Ishikawa (cell line): ENCODE measurements around the gene RASSF4.

Source experiments
- EP300 ChIP-seq: IDR thresholded peaks from 2 replicates; pipeline ENCODE4 v1.6.1; 2012; ENCODE audit warnings: borderline replicate concordance
- RAD21 ChIP-seq: IDR thresholded peaks from 2 replicates; pipeline ENCODE4 v1.6.1; 2012; ENCODE audit warnings: low read depth
- TAF1 ChIP-seq: IDR thresholded peaks from 2 replicates; pipeline ENCODE4 v1.6.1; 2012; ENCODE audit warnings: low read depth, mild to moderate bottlenecking
- TCF12 ChIP-seq: IDR thresholded peaks from 2 replicates; pipeline ENCODE4 v1.6.1; 2012; ENCODE audit warnings: low read depth

- TF ChIP-seq TCF12 (no peak), RAD21 (no peak), TAF1 (no peak), EP300 (no peak)
Observed at GRCh38 chr10:44960088-44960460, 472 bp downstream of the RASSF4 start.
